HG02852 (cell line): ENCODE data around the gene NUP188.
"Not testable (repeated sequence)": the region's sequence is repeated elsewhere in the genome, so short reads cannot be mapped to it uniquely, and the experiment has no call there.

Source experiments
- ATAC-seq: cut with Tn5 transposase; IDR thresholded peaks from one replicate; pipeline ENCODE4 v1.9.1; 2021; ENCODE audit warnings: mild to moderate bottlenecking, moderate library complexity; ENCODE audit not compliant: unreplicated experiment

NUP188 gene

DNA sequence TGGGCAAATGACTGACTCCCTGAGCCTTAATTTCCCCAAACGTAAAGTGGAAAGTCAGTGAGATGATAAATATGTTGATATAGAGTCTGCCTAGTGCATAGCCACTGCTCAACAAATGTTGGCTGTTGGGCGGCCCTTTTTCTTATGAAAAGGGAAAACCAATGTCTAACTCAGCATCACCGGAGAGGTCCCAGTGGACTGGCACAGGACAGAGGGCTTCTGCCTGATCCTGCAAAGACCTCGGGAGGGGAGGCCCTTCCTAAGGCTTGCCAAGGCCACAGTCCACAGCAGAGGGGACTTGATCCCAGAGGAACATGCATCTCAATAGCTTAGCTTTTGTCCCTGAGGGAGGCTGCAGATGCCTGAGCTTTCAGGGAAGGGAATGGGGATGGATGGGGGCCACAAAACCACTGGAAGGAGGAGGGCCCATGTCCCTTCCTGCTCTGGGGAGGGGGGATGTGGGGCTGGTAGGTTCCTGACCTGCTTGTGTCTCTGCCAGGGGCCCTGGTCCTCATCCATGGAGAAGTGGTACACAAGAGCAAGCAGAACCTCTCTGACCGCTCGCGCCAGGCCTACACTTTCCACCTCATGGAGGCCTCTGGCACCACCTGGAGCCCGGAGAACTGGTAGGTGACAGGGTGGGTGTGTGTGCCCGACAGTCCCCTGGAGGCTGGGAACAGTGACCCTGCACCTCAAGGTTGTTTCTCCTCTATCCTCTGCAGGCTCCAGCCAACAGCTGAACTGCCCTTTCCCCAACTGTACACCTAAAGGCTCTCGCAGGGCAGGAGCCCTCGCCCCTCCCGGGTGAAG is 6.3 kb upstream of the NUP188 start:
- no peak for ATAC-seq

DNA sequence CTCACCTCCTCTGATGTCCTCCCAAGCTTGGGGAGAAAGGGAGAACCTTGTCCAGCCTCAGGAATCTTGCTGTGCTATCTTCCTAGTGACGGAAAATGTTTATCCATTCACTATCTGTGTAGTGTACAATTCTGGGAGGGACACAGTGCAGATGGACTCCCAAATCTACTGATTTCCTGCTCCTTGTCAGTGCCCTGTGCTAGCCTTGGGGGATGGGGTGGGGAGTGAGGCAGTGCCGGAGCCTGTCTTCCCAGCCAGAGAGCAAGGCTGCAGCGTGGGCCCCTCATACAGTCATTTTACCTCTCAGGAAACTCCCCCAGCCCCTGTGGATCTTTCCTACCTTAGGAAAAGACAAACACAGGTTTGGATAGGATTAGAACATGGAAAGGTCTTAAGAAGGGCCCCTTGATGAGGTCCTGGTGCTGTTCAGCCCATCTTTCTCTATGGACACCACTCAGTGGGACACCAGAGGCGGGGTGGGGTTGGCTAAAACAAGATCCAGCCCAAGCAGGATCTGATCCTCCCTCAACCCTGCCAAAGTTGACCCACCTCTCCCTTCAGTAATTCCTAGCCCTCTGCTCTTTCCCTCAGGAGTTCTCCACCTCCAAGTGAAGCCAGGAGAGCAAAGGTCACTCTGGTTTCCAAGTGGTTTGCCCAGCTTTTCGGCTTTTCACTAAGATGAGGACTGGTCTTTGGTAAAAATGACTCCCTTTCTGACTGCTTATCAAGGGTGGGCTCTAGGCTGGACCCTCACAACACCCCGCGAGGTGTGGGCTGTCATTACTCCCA is 3.5 kb upstream of the NUP188 start:
- ATAC-seq: no peak

- ATAC-seq: not testable (repeated sequence)
Observed at GRCh38 chr9:128944966-128945365, 2.5 kb upstream of the NUP188 start.

- ATAC-seq: no peak
Observed at GRCh38 chr9:128945798-128946501, 1.5 kb upstream of the NUP188 start.

DNA sequence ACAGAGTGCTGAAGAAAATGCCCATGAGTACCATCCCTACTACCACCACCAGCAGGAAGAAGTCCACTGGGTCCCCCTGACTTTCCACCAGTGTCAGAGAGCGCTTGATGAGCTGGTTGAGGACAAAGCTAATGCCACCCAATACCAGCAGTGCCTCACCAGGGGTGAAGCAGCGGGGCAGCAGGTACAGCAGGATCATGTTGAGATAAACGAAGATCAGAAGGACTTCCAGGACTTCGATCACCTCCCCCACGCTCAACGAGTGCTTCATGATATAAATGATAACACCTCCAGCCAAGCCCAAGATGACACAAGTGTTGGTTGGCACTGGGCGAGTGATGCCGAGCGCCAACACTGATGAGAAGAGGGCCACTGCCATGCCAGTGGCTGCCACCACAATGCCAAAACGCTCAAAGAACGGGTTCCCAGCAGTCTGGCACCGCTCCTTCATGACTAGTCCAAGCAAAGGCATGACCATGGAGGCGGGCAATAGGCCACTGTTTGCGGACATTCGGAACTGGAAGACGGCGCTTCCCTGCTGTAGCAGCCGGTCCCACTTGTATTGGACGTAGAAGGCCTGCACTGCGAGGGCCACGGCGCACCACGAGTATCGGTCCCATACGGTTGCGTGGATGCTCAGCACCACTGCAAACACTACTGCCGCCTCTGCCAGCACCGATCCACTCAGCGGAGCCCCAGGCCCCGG is 775 bp upstream of the NUP188 start:
- ATAC-seq: no peak

DNA sequence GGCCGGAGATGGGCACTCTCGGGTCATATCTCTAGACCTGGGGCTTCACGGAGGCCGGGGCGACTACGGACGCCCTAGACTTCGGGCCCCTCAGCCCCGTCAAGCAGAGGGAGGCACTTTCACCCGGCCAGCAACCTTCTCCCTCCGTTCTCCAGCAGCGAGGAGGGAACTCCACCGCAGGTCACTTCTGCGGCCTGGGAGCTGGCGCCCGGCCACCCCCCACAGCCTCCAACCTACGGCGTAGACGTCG is 297 bp upstream of the NUP188 start:
- no peak for ATAC-seq

- ATAC-seq: not testable (repeated sequence)
Observed at GRCh38 chr9:128961403-128961802, 13.9 kb downstream of the NUP188 start.

DNA sequence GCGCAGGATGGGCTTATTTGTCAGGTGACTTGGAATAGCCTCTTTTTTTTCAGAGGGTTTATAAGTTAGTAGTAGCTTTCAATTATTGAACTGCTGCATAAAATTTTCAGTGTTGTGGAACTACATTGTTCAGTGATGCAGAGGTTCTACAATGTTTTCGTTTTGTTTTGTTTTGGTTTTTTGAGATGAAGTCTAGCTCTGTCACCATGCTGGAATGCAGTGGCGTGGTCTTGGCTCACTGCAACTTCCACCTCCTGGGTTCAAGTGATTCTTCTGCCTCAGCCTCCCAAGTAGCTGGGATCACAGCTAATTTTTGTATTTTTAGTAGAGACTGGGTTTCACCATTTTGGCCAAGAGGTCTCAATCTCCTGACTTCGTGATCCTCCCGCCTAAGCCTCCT is 22.0 kb downstream of the NUP188 start:
- ATAC-seq: no peak

DNA sequence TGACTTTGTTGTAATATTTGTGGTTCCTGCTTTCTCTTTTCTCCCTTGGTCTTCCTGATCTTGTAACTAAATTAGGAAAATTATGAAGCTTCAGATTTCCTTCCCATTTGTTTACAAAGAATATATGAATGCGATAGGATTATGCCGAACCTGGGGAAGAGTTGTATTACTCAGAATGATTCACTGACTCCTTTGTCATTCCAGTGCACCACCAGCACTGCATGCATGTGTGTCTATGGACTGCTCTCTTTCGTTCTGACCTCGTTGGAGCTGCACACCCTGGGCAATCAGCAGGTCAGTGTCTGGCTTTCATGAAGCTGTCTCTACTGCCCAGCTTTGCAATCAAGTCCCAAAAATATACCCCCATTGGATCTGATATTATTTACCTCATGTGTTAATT is 25.5 kb downstream of the NUP188 start:
- ATAC-seq: no peak

- ATAC-seq: no peak
Observed at GRCh38 chr9:128979111-128979510, 31.6 kb downstream of the NUP188 start.

DNA sequence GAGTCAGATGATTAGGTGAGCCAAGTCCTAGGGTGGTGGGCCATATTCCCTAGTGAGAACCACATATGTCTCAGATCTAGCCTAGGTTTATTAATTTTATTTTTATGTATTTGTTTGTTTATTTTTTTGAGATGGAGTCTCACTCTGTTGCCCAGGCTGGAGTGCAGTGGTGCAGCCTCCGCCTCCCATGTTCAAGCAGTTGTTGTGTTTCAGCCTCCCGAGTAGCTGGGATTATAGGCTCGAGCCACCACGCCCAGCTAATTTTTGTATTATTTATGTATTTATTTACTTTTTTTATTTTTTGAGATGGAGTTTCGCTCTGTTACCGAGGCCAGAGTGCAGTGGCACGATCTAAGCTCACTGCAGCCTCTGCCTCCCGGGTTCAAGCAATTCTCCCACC is 36.0 kb downstream of the NUP188 start:
- ATAC-seq: no peak

GRCh38 chr9:128986671-128987070 is 39.2 kb downstream of the NUP188 start:
- no peak for ATAC-seq

DNA sequence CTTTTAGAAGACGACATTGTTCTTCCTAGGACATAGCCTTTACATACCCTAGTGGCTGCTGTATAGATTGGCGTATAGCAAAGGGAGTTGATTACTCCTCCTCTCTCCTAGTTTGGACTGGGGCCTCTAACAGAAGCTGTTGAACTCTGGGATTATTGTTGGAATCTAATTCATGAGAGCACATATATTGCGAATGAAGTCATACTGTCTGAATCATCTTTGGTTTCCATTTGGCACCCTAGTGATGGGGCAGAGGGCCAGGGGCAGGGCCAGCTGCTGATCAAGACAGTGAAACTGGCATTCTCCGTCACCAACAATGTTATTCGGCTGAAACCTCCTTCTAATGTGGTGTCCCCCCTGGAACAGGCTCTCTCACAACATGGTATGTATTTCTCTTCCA is 40.3 kb downstream of the NUP188 start:
- ATAC-seq: no peak

- no peak for ATAC-seq
Observed at GRCh38 chr9:128992995-128993394, 45.5 kb downstream of the NUP188 start.

DNA sequence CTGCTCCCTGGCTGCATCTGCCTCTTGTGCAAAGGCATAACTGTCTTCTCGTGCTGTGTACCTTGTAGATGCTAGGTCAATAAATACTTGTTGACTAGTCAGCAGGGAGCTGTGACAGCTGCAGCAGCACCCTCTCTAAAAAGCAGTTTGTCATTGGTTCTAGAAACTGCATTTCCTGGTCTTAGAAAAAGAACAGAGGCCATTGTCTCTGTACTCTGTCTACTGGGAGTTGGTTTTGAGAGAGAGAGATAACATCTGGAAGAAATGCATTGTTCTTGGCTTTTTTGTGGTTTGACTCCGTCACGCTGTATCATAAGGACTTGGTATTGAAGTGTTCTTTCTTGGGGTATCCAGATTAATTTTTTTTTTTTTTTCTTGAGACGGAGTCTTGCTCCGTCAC is 48.3 kb downstream of the NUP188 start:
- no peak for ATAC-seq

DNA sequence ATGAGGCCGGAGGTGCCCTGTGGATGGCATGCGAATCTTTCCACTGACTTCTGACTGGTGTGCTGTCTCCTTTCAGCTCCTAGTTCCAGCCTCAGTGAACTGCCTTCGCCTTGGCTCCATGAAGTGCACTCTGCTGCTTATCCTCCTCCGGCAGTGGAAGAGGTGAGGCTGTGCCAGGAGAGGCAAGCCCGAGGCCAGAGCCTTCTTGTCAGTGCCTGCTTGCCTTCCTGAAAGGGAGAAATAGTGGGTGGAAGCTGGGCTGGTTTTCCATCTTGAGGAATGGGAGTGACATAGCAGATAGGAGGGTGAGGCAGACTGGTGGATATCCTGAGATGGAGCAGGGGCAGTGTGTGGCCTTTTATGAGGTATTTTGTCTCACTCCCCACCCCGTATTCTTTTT is 51.0 kb downstream of the NUP188 start:
- no peak for ATAC-seq

GRCh38 chr9:128999581-129000206 is 52.2 kb downstream of the NUP188 start:
- no peak for ATAC-seq

- no peak for ATAC-seq
Observed at GRCh38 chr9:129001504-129002325, 54.2 kb downstream of the NUP188 start.

DNA sequence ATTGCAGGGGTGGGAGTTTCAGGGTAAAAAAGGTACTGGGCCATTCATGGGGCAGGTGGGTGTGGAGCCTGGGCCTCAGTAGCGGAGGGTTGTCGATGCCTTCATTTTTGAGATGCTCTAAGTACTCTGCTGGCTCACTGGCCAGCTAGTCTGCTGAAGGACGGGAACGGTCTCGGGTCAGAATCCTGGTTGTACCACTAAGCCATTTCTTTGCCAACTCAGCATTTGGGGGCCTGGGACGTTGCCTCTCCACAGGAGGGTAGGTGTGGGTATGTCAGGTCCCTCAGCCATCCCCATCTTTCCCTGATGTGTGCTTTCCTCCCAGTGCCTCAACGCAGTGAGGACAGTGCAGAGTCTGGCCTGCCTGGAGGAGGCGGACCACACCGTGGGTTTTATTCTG is 55.5 kb downstream of the NUP188 start:
- no peak for ATAC-seq

DNA sequence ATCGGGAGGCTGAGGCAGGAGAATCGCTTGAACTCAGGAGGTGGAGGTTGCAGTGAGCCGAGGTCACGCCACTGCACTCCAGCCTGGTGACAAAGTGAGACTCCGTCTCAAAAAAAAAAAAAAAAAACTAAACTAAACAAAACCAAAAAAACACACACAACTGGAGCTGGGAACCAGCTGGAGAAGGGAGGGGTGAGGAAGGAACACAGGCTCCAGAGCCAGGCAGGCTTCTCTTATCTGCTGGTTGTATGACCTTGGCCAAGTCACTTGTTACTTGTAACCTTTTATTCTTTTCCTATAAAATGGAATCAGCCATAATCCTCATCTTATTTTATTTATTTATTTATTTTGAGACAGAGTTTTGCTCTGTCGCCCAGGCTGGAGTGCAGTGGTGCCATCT is 56.7 kb downstream of the NUP188 start:
- not testable (repeated sequence) for ATAC-seq
